D721Med (cell line): ENCODE results near the gene RSKR.
"Not testable (repeated sequence)": the region's sequence is repeated elsewhere in the genome, so short reads cannot be mapped to it uniquely, and the experiment has no call there.

Source experiments
- DNase-seq: peaks from one replicate; pipeline ENCODE4 v3.0.0; 2011; ENCODE audit warnings: low spot score; ENCODE audit not compliant: insufficient read length
- FAIRE-seq: peaks from 2 replicates; lab custom pipeline; 2011; peaks lifted over from hg19 to GRCh38; lab: Jason Lieb, UNC
- CTCF ChIP-seq: IDR thresholded peaks from 2 replicates; pipeline ENCODE4 v1.5.1; 2012; ENCODE audit warnings: mild to moderate bottlenecking, control low read depth; ENCODE audit not compliant: insufficient read depth; ENCODE audit errors: missing control alignments

The RSKR gene

GRCh38 chr17:28576758-28577465 lies 37.1 kb downstream of the RSKR start, which contains the start of gene ALDOC:
ALDOC (minus strand) TSS chr17:28576895; CDS start chr17:28575532, 1,363 bp downstream.
- no peak for TF ChIP-seq CTCF
- DNase-seq (peak; percentile 99), FAIRE-seq (no peak)

- FAIRE-seq, DNase-seq: not testable (repeated sequence)
Measured at GRCh38 chr17:28576016-28576415, 38.0 kb downstream of the RSKR start.

GRCh38 chr17:28575126-28575795 lies 38.7 kb downstream of the RSKR start:
- no peak for DNase-seq
- TF ChIP-seq CTCF, result no peak
- no peak for FAIRE-seq

- no peak for TF ChIP-seq CTCF
Measured at GRCh38 chr17:28574526-28574925, 39.5 kb downstream of the RSKR start.

GRCh38 chr17:28573966-28574480 lies 40.0 kb downstream of the RSKR start:
- FAIRE-seq (no peak), DNase-seq (no peak)
- TF ChIP-seq CTCF, result no peak

More at GRCh38 chr17:28574526-28574925, 39.5 kb downstream of the RSKR start:
- FAIRE-seq (no peak), DNase-seq (no peak)

GRCh38 chr17:28573521-28573920 lies 40.5 kb downstream of the RSKR start:
- no peak for FAIRE-seq
- DNase-seq, result no peak
- TF ChIP-seq CTCF, result no peak

- FAIRE-seq (no peak), DNase-seq (no peak)
- no peak for TF ChIP-seq CTCF
Measured at GRCh38 chr17:28573040-28573380, 41.0 kb downstream of the RSKR start.
